Memory B cell (primary cell): ENCODE data around the gene SPAAR.

Experiments used
- ATAC-seq: fragments of 150-1000 bp; cut with Tn5 transposase; 2 replicates; pipeline ENCODE4 v1.10.0; 2021; ENCODE audit warnings: low read depth, mild to moderate bottlenecking, moderate library complexity
- DNase-seq, 2 donors: peaks; one replicate each; pipeline ENCODE4 v3.0.0; 2022; ENCODE audit warnings: low spot score in 2 of 2
- H3K27ac Mint-ChIP-seq: one replicate; pipeline ENCODE4 v1.8.0; 2022; ENCODE audit warnings: mild to moderate bottlenecking, moderate library complexity, mixed read lengths
- H3K27me3 Mint-ChIP-seq: one replicate; pipeline ENCODE4 v1.8.0; 2022; ENCODE audit warnings: mixed read lengths
- H3K36me3 Mint-ChIP-seq: one replicate; pipeline ENCODE4 v1.8.0; 2022; ENCODE audit warnings: mild to moderate bottlenecking, mixed read lengths
- H3K4me1 Mint-ChIP-seq: one replicate; pipeline ENCODE4 v1.8.0; 2022; ENCODE audit warnings: mixed read lengths
- H3K4me3 Mint-ChIP-seq: one replicate; pipeline ENCODE4 v1.8.0; 2022; ENCODE audit warnings: mild to moderate bottlenecking, moderate library complexity, mixed read lengths
- H3K9me3 Mint-ChIP-seq: one replicate; pipeline ENCODE4 v1.8.0; 2022; ENCODE audit warnings: mixed read lengths

The SPAAR gene

GRCh38 chr9:35909274-35909673 is at the start of gene SPAAR:
SPAAR (plus strand) TSS chr9:35909490; CDS start chr9:35910464, 974 bp downstream.
- Mint-ChIP-seq H3K27ac (no peak within 1 kb of the TSS), H3K4me3 (no peak within 1 kb of the TSS), H3K9me3 (no peaks in the 10 kb centered on the region)

GRCh38 chr9:35859990-35860339 is 49.3 kb upstream of the SPAAR start:
- no peak for DNase-seq
- H3K27ac Mint-ChIP-seq = no peak overlapping the region
- H3K27me3 Mint-ChIP-seq = peaks cover 15% of the 10 kb centered on the region
- ATAC-seq = no peak
- H3K9me3 Mint-ChIP-seq = no peaks in the 10 kb centered on the region
- no peaks in the 10 kb centered on the region for H3K36me3 Mint-ChIP-seq
- H3K4me1 Mint-ChIP-seq = peaks cover 4% of the 10 kb centered on the region
- H3K4me3 Mint-ChIP-seq = no peak overlapping the region

More at GRCh38 chr9:35909274-35909673, at the start of gene SPAAR:
- H3K36me3 Mint-ChIP-seq = no peaks in the 10 kb centered on the region
- peaks cover 18% of the 10 kb centered on the region for H3K27me3 Mint-ChIP-seq
- DNase-seq (no peak), ATAC-seq (no peak)
- H3K4me1 Mint-ChIP-seq = peaks cover 2% of the 10 kb centered on the region

GRCh38 chr9:35861161-35861897 is 48.0 kb upstream of the SPAAR start:
- H3K4me1 Mint-ChIP-seq = peaks cover 4% of the 10 kb centered on the region
- no peaks in the 10 kb centered on the region for H3K36me3 Mint-ChIP-seq
- no peak for ATAC-seq
- H3K4me3 Mint-ChIP-seq = no peak overlapping the region
- no peak overlapping the region for H3K27ac Mint-ChIP-seq
- peak in 1 of 2 donors; percentile 7 for DNase-seq
- peaks cover 17% of the 10 kb centered on the region for H3K27me3 Mint-ChIP-seq
- no peaks in the 10 kb centered on the region for H3K9me3 Mint-ChIP-seq

- H3K27ac Mint-ChIP-seq = no peak overlapping the region
- no peak for DNase-seq
- peaks cover 4% of the 10 kb centered on the region for H3K4me1 Mint-ChIP-seq
- H3K9me3 Mint-ChIP-seq = no peaks in the 10 kb centered on the region
- no peak for ATAC-seq
- no peak overlapping the region for H3K4me3 Mint-ChIP-seq
- H3K36me3 Mint-ChIP-seq = no peaks in the 10 kb centered on the region
- H3K27me3 Mint-ChIP-seq = peaks cover 17% of the 10 kb centered on the region
These were observed 47.0 kb upstream of the SPAAR start for GRCh38 chr9:35862328-35862727.

- Mint-ChIP-seq H3K9me3 (no peaks in the 10 kb centered on the region), H3K36me3 (no peaks in the 10 kb centered on the region), H3K4me3 (no peak overlapping the region), H3K27me3 (peaks cover 17% of the 10 kb centered on the region), H3K4me1 (peaks cover 4% of the 10 kb centered on the region), H3K27ac (no peak overlapping the region)
- ATAC-seq = no peak
- no peak for DNase-seq
These were observed 45.7 kb upstream of the SPAAR start for GRCh38 chr9:35863583-35863982.

GRCh38 chr9:35864695-35865255 is 44.5 kb upstream of the SPAAR start:
- H3K4me3 Mint-ChIP-seq = no peak overlapping the region

GRCh38 chr9:35867538-35867937 is 41.8 kb upstream of the SPAAR start:
- no peak for ATAC-seq
- Mint-ChIP-seq H3K27me3 (peaks cover 7% of the 10 kb centered on the region), H3K9me3 (no peaks in the 10 kb centered on the region), H3K27ac (no peak overlapping the region), H3K4me3 (no peak overlapping the region), H3K4me1 (no peaks in the 10 kb centered on the region), H3K36me3 (no peaks in the 10 kb centered on the region)
- no peak for DNase-seq

More at GRCh38 chr9:35864695-35865255, 44.5 kb upstream of the SPAAR start:
- Mint-ChIP-seq H3K27me3 (peaks cover 17% of the 10 kb centered on the region), H3K4me1 (peaks cover 4% of the 10 kb centered on the region), H3K9me3 (no peaks in the 10 kb centered on the region), H3K36me3 (no peaks in the 10 kb centered on the region), H3K27ac (no peak overlapping the region)
- DNase-seq (no peak), ATAC-seq (no peak)

GRCh38 chr9:35868933-35869332 is 40.4 kb upstream of the SPAAR start:
- H3K27me3 Mint-ChIP-seq = peaks cover 2% of the 10 kb centered on the region
- ATAC-seq (no peak), DNase-seq (no peak)
- no peaks in the 10 kb centered on the region for H3K9me3 Mint-ChIP-seq
- no peaks in the 10 kb centered on the region for H3K4me1 Mint-ChIP-seq
- no peaks in the 10 kb centered on the region for H3K36me3 Mint-ChIP-seq
- H3K27ac Mint-ChIP-seq = no peak overlapping the region
- no peak overlapping the region for H3K4me3 Mint-ChIP-seq

GRCh38 chr9:35869621-35870216 is 39.6 kb upstream of the SPAAR start:
- Mint-ChIP-seq H3K9me3 (no peaks in the 10 kb centered on the region), H3K36me3 (no peaks in the 10 kb centered on the region), H3K27me3 (peaks cover 2% of the 10 kb centered on the region), H3K4me1 (no peaks in the 10 kb centered on the region), H3K27ac (no peak overlapping the region), H3K4me3 (no peak overlapping the region)
- DNase-seq = no peak
- ATAC-seq = no peak

- H3K9me3 Mint-ChIP-seq = no peaks in the 10 kb centered on the region
- H3K4me3 Mint-ChIP-seq = no peak within 1 kb of the TSS
- ATAC-seq (no peak), DNase-seq (no peak)
- no peaks in the 10 kb centered on the region for H3K36me3 Mint-ChIP-seq
- H3K27me3 Mint-ChIP-seq = peaks cover 2% of the 10 kb centered on the region
- H3K4me1 Mint-ChIP-seq = no peaks in the 10 kb centered on the region
- no peak within 1 kb of the TSS for H3K27ac Mint-ChIP-seq
These were observed 38.9 kb upstream of the SPAAR start, which contains the start of gene OR13J1 for GRCh38 chr9:35870351-35870923. OR13J1 (minus strand) TSS chr9:35870401; CDS start chr9:35870401, 0 bp downstream.

GRCh38 chr9:35871545-35871944 is 37.7 kb upstream of the SPAAR start:
- no peaks in the 10 kb centered on the region for H3K4me1 Mint-ChIP-seq
- H3K36me3 Mint-ChIP-seq = no peaks in the 10 kb centered on the region
- no peak for ATAC-seq
- peaks cover 4% of the 10 kb centered on the region for H3K9me3 Mint-ChIP-seq
- no peak for DNase-seq
- H3K27ac Mint-ChIP-seq = no peak overlapping the region
- no peaks in the 10 kb centered on the region for H3K27me3 Mint-ChIP-seq
- H3K4me3 Mint-ChIP-seq = no peak overlapping the region

- no peak for ATAC-seq
- Mint-ChIP-seq H3K36me3 (peaks cover 3% of the 10 kb centered on the region), H3K4me1 (no peaks in the 10 kb centered on the region), H3K4me3 (no peak overlapping the region), H3K9me3 (peaks cover 7% of the 10 kb centered on the region), H3K27me3 (no peaks in the 10 kb centered on the region), H3K27ac (no peak overlapping the region)
- DNase-seq = no peak
These were observed 36.8 kb upstream of the SPAAR start for GRCh38 chr9:35872505-35872904.

GRCh38 chr9:35882263-35882848 is 26.9 kb upstream of the SPAAR start:
- H3K27me3 Mint-ChIP-seq = peaks cover 4% of the 10 kb centered on the region
- peaks cover 5% of the 10 kb centered on the region for H3K36me3 Mint-ChIP-seq
- H3K4me3 Mint-ChIP-seq = no peak overlapping the region
- ATAC-seq = peak; percentile 80
- H3K27ac Mint-ChIP-seq = no peak overlapping the region
- peak; percentile 76 to 79 for DNase-seq
- H3K4me1 Mint-ChIP-seq = peaks cover 3% of the 10 kb centered on the region
- peaks cover 8% of the 10 kb centered on the region for H3K9me3 Mint-ChIP-seq

- H3K27ac Mint-ChIP-seq = no peak overlapping the region
- peaks cover 3% of the 10 kb centered on the region for H3K4me1 Mint-ChIP-seq
- no peak overlapping the region for H3K4me3 Mint-ChIP-seq
- no peak for ATAC-seq
- H3K27me3 Mint-ChIP-seq = peaks cover 2% of the 10 kb centered on the region
- no peaks in the 10 kb centered on the region for H3K36me3 Mint-ChIP-seq
- DNase-seq = no peak
- H3K9me3 Mint-ChIP-seq = peaks cover 1% of the 10 kb centered on the region
These were observed 26.3 kb upstream of the SPAAR start for GRCh38 chr9:35882996-35883395.
